Endodermal cell (in vitro differentiated cells): Measurements from ENCODE around the gene TMA7B. TPM values are rescaled to one million over a fixed set of nuclear protein-coding genes. Genes with fewer than 3 reads are reported as not detected.

ENCODE experiments used
- DNase-seq: peaks from one replicate; pipeline ENCODE4 v3.0.0-alpha.2; 2017
- H3K27ac ChIP-seq: 2 replicates; pipeline ENCODE4 v1.5.1; 2013; ENCODE audit warnings: mild to moderate bottlenecking, low read depth, low read length, moderate library complexity
- H3K27me3 ChIP-seq: 2 replicates; pipeline ENCODE4 v1.6.1; 2013; ENCODE audit warnings: mild to moderate bottlenecking, low read length, moderate library complexity; ENCODE audit not compliant: insufficient read depth, control insufficient read depth, poor library complexity, severe bottlenecking
- H3K36me3 ChIP-seq: 2 replicates; pipeline ENCODE4 v1.7.0; 2013; ENCODE audit warnings: mild to moderate bottlenecking, low read length, moderate library complexity; ENCODE audit not compliant: control insufficient read depth, insufficient read depth
- H3K4me1 ChIP-seq: one replicate; pipeline ENCODE4 v1.7.0; 2013; ENCODE audit warnings: low read length; ENCODE audit not compliant: control insufficient read depth, insufficient read depth
- H3K4me3 ChIP-seq: 2 replicates; pipeline ENCODE4 v1.5.1; 2013; ENCODE audit warnings: mild to moderate bottlenecking, low read length, moderate library complexity
- H3K9ac ChIP-seq: 2 replicates; pipeline ENCODE4 v1.6.1; 2013; ENCODE audit warnings: mild to moderate bottlenecking, low read length, moderate library complexity; ENCODE audit not compliant: poor library complexity, severe bottlenecking; ENCODE audit errors: extremely low read depth
- H3K9me3 ChIP-seq: 2 replicates; pipeline ENCODE4 v1.6.1; 2013; ENCODE audit warnings: mild to moderate bottlenecking, low read length, moderate library complexity; ENCODE audit not compliant: control insufficient read depth
- H3K27ac Mint-ChIP-seq: 2 replicates; pipeline ENCODE4 v1.8.0; 2020; ENCODE audit warnings: mixed read lengths
- H3K27me3 Mint-ChIP-seq: 2 replicates; pipeline ENCODE4 v1.8.0; 2021; ENCODE audit warnings: mild to moderate bottlenecking, mixed read lengths; ENCODE audit not compliant: insufficient read depth
- H3K36me3 Mint-ChIP-seq: 2 replicates; pipeline ENCODE4 v1.8.0; 2020; ENCODE audit warnings: low read depth, mixed read lengths
- H3K4me1 Mint-ChIP-seq: 2 replicates; pipeline ENCODE4 v1.8.0; 2020; ENCODE audit warnings: mixed read lengths
- H3K4me3 Mint-ChIP-seq: 2 replicates; pipeline ENCODE4 v1.8.0; 2020; ENCODE audit warnings: mild to moderate bottlenecking, moderate library complexity, mixed read lengths
- H3K9me3 Mint-ChIP-seq: 2 replicates; pipeline ENCODE4 v1.8.0; 2020; ENCODE audit warnings: mild to moderate bottlenecking, mixed read lengths
- whole genome bisulfite sequencing, 2 experiments: methylation state at CpG; one replicate each; pipeline versions ENCODE4 v1.1.5 to v1.1.7; 2013; ENCODE audit warnings: missing lambda C conversion rate in 2 of 2, mixed read lengths in 1 of 2; ENCODE audit not compliant: insufficient coverage in 1 of 2, insufficient read length in 1 of 2; 5-methylcytosine and 5-hydroxymethylcytosine counted together
- total RNA-seq, 2 donors: library from RNA; stranded (reverse); fragmentation: NEBNext Ultra II Directional in 1 of 2; extraction: Animal tissue kit (Norgen Biotek cat#: 25700) in 1 of 2; gene quantifications; 2 replicates in 1 of 2; 3 replicates in 1 of 2; pipeline ENCODE4 v1.2.1, GENCODE V29; 2021
- TF ChIP-seq, protein P1 (sequence below): fragments of 200-600 bp; sonication (generic); conservative IDR thresholded peaks from 2 replicates; pipeline ENCODE4 v1.5.0; 2021; ENCODE audit warnings: antibody characterized with exemption, mild to moderate bottlenecking

TMA7B gene
- total RNA-seq, 2 donors from 2014 or later: not detected

DNA sequence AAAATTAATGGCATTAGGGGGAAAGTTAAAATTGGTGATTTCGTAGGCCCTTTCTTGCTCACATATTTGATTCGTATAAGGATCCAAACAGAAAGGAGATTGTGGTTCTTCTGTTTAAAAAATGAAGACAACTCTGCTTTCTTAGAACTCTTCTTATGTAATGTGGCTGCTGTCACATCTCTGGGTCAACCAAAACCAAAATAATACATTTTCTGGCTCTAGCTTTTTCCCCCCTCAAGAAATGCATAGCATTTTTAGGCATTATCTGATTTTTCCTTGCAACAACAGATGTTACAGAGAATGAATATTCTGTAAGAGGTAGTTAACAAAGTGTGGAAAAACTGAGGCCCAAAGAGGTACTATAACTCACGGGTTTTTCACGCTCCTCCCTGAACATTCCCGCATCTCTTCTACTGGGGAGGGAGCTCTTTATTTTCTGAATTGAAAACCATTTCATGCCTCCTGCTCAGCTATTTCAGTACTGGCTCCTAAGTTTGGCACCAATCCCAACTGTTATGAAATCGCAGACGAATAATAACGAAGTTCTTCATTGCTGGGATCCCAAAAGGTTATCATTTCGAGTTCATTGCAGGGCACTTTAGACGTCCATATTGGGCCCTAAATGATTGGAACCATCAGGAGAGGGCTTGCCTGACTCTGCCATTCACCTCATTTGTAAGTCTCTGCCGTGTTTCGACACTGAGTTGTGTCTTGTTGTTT, 42.3 kb upstream of the TMA7B start:
- H3K27me3 Mint-ChIP-seq: peaks cover 4% of the 10 kb centered on the region
- H3K4me1 ChIP-seq: peaks cover 7% of the 10 kb centered on the region

DNA sequence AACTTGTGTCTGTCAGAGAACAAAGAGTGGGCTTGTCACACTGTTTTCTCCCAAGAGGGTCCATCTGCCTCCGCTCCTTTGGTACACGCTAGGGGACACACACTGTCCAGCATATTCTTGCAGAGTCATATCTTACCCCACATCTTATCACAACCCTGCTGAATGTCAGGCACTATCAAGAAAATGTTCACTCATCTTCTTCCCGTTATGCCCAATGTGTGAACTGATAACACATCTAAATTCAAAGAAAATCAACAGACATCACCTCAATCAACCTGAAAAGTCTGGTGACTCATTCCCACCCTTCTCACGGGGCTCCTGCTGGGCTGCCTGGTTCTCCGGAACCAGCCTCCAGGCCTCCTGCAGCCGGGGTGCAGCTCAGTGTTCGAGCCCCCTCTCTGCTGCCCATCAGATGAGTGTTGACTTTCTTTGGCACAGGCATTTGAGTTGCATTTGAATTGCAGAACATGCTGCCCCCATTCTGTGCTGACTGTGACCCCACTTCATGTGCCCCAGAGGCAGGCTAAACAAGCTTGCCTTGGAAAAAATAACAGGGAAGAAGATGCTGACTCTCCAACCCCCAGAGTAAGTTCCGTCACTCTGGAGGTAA, 40.0 kb upstream of the TMA7B start:
- H3K9me3 ChIP-seq: no peaks in the 10 kb centered on the region
- H3K27ac Mint-ChIP-seq: no peak overlapping the region
- H3K27me3 ChIP-seq: peaks cover 3% of the 10 kb centered on the region
- H3K4me1 Mint-ChIP-seq: no peaks in the 10 kb centered on the region
- H3K4me3 Mint-ChIP-seq: no peak overlapping the region
- H3K27me3 Mint-ChIP-seq: peaks cover 6% of the 10 kb centered on the region
- H3K4me1 ChIP-seq: peaks cover 2% of the 10 kb centered on the region
- no peaks in the 10 kb centered on the region for H3K9me3 Mint-ChIP-seq
- no peaks in the 10 kb centered on the region for H3K36me3 ChIP-seq
- no peak overlapping the region for H3K27ac ChIP-seq
- H3K9ac ChIP-seq: no peak overlapping the region
- no peak for DNase-seq
- WGBS, 2 experiments: 88 to 92% methylated on average over 7 to 8 of the region's 8 CpGs
- TF ChIP-seq, protein P1, sequence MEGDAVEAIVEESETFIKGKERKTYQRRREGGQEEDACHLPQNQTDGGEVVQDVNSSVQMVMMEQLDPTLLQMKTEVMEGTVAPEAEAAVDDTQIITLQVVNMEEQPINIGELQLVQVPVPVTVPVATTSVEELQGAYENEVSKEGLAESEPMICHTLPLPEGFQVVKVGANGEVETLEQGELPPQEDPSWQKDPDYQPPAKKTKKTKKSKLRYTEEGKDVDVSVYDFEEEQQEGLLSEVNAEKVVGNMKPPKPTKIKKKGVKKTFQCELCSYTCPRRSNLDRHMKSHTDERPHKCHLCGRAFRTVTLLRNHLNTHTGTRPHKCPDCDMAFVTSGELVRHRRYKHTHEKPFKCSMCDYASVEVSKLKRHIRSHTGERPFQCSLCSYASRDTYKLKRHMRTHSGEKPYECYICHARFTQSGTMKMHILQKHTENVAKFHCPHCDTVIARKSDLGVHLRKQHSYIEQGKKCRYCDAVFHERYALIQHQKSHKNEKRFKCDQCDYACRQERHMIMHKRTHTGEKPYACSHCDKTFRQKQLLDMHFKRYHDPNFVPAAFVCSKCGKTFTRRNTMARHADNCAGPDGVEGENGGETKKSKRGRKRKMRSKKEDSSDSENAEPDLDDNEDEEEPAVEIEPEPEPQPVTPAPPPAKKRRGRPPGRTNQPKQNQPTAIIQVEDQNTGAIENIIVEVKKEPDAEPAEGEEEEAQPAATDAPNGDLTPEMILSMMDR: no peak
- no peaks in the 10 kb centered on the region for H3K36me3 Mint-ChIP-seq
- H3K4me3 ChIP-seq: no peak overlapping the region

More for the DNA sequence above, 42.3 kb upstream of the TMA7B start:
- Mint-ChIP-seq H3K4me1 (peaks cover 6% of the 10 kb centered on the region), H3K4me3 (no peak overlapping the region), H3K36me3 (no peaks in the 10 kb centered on the region), H3K27ac (no peak overlapping the region), H3K9me3 (no peaks in the 10 kb centered on the region)
- H3K9me3 ChIP-seq: no peaks in the 10 kb centered on the region
- DNase-seq: no peak
- H3K27me3 ChIP-seq: peaks cover 3% of the 10 kb centered on the region
- 86 to 88% methylated on average over 9 to 10 of the region's 12 CpGs for WGBS, 2 experiments
- TF ChIP-seq, protein P1: no peak
- no peak overlapping the region for H3K4me3 ChIP-seq
- H3K9ac ChIP-seq: no peak overlapping the region
- H3K27ac ChIP-seq: no peak overlapping the region
- no peaks in the 10 kb centered on the region for H3K36me3 ChIP-seq

DNA sequence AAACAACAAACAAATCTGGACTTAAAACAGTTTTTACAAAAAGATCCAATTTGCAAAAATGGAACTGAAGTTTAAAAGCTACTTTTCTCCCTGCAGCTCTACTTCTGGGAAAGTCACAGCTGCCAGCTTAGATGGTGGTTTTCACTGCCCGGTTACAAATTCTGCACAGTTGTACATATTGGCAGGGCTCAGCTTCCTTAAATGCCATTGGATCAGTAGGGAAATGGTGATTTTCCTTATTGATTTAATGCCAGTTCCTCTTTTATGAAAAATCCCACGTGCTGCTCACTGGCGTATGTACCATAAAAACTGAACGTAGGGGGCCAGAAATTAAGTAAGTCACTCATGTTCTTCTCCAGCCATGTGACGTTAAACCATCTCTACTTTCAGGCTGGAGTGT, 36.5 kb upstream of the TMA7B start:
- H3K4me3 ChIP-seq: no peak overlapping the region
- no peak overlapping the region for H3K9ac ChIP-seq
- H3K27ac ChIP-seq: no peak overlapping the region
- Mint-ChIP-seq H3K4me1 (peaks cover 15% of the 10 kb centered on the region), H3K27ac (no peak overlapping the region), H3K27me3 (peaks cover 4% of the 10 kb centered on the region), H3K36me3 (no peaks in the 10 kb centered on the region), H3K4me3 (no peak overlapping the region), H3K9me3 (no peaks in the 10 kb centered on the region)
- TF ChIP-seq, protein P1: no peak
- H3K9me3 ChIP-seq: no peaks in the 10 kb centered on the region
- WGBS, 2 experiments: 86 to 91% methylated on average over 5 of the region's 5 CpGs
- no peaks in the 10 kb centered on the region for H3K27me3 ChIP-seq
- no peaks in the 10 kb centered on the region for H3K36me3 ChIP-seq
- no peak for DNase-seq
- peaks cover 4% of the 10 kb centered on the region for H3K4me1 ChIP-seq
